CD4-positive, alpha-beta T cell treated with Interleukin-6 for 4 hours (primary cell): ENCODE measurements around the gene ALPL.
"Not testable (repeated sequence)": the region's sequence is repeated elsewhere in the genome, so short reads cannot be mapped to it uniquely, and the experiment has no call there.

Source experiments
- DNase-seq: peaks from one replicate; pipeline ENCODE4 v3.0.0-alpha.2; 2020; ENCODE audit warnings: mixed read lengths

Gene ALPL

DNA sequence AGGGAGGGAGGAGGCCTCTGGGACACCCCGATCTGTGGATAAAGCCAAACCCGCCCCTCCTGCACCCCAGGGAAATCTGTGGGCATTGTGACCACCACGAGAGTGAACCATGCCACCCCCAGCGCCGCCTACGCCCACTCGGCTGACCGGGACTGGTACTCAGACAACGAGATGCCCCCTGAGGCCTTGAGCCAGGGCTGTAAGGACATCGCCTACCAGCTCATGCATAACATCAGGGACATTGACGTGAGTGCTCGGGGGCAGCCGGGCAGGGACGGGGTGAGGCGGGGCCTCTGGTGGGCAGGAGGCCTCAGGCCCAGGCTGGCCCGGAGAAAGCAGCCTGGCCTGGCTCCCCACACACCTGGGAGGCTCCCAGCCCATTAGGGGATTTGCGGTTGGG, 54.7 kb downstream of the ALPL start:
- no peak for DNase-seq

GRCh38 chr1:21564521-21565095, 55.4 kb downstream of the ALPL start:
- DNase-seq, result no peak

GRCh38 chr1:21565285-21565684, 56.1 kb downstream of the ALPL start:
- DNase-seq, result no peak

DNA sequence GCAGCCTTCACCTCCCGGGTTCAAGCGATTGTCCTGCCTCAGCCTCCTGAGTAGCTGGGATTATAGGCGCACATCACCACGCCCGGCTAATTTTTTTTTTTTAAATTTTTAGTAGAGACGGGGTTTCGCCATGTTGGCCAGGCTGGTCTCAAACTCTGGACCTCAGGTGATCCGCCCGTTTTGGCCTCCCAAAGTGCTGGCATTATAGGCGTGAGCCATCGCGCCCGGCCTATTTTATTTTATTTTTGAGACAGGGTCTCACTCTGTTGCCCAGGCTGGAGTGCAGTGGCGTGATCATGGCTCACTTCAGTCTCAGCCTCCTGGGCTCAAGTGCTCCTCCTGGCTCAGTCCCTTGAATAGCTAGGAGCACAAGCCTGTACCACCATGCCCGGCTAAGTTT, 57.1 kb downstream of the ALPL start:
- not testable (repeated sequence) for DNase-seq

DNA sequence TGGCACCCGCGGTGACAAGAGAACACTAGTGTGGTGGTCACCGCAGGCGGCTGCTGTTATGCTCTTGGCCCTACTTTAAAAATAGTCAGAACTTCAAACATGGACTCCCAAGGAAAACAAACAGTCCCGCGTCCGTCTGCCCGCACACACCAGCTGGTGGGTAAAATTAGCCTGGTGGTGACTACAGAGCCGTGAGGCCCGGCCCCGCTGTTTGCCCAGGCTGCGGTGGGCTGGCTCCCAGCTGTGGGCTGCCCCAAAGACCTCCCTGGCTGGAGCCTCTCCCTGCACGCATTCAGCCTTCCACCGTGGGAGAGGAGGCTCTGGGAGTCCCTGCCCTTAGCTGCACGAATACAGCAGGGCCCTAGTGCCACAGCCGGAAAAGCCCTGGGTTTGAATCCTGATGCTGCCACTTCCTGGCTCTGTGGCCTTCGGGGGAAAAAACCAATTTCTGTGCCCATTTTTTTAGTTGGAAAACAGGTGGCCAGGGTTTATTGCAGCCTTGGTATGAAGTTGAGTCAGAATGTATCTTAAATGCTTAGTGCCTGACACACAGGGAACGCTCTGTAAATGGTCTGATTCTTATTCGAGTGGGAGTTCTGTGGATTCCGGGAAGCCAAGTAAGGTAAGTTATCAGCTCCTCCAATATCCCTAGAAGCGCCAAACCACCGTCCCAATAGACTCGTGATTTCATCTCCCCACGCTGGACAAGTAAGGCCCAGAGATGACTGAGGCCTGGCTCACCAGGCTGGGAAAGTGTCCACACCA, 58.2 kb downstream of the ALPL start:
- no peak for DNase-seq

DNA sequence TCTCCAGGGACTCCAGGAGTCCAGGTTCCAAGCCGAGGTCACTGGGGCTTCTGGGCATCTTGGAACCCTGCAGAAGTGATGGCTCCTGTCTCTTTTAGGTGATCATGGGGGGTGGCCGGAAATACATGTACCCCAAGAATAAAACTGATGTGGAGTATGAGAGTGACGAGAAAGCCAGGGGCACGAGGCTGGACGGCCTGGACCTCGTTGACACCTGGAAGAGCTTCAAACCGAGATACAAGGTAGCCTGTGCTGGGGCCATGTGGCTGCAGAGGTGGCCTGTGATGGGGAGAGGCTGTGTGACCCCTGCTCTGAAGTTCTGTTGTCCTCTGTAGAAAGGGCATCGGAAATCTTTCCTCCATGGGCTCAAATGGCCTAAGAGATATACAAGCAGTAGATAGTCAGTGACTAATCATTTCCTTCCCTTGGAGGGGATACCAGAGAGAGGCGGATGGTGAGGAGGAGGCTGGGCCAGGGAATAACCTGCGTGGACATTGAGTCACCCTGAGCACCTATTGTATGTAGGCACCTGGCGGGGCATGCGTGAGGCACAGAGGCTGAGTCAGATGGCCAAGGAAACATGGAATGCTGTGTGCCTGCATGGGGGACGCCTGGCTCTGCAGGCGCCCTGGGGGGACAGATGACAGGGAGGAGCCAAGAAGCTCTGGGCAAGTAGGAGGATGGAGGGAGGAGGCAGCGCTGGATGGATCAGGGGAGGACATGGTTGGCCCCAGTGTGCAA, 59.0 kb downstream of the ALPL start:
- no peak for DNase-seq

- no peak for DNase-seq
Observed at GRCh38 chr1:21568809-21569385, 59.7 kb downstream of the ALPL start.

GRCh38 chr1:21569820-21570527, 60.8 kb downstream of the ALPL start:
- DNase-seq, result no peak

DNA sequence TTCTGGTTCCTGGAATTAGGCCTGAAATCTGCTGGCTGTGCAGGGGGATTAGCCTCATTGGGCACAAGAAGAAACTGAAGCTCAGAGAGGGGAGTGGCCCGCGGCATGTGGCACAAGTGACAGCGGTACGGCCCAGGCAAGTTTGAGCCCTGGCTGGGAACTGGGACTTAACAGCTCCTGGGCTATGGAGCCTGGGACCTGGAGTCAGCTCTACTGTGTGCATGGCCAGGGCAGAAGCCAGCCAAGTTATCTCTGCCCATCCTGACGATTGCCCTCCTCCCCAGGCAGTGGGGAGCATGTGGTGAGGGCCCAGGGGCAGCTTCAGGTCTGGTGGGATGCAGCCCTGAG, 61.3 kb downstream of the ALPL start:
- DNase-seq, result no peak

DNA sequence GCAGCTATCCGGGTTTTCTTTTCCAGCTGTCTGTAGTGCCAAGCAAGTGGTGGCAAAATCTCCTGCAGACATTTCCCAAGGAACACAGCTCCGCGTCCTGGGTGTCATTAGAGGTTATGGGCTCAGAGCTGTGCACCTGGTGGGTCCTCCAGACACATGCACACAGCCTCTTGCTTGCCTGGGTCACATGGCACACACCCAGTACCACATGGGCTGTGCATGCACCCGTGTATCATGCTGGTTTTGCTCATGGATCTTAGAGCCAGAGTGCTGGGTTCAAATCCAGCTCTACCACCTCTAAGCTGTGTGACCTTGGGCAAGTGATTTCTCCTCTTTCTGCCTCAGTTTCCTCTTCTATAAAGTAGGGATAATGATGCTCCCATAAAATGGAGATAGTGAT, 61.7 kb downstream of the ALPL start:
- DNase-seq, result no peak

DNA sequence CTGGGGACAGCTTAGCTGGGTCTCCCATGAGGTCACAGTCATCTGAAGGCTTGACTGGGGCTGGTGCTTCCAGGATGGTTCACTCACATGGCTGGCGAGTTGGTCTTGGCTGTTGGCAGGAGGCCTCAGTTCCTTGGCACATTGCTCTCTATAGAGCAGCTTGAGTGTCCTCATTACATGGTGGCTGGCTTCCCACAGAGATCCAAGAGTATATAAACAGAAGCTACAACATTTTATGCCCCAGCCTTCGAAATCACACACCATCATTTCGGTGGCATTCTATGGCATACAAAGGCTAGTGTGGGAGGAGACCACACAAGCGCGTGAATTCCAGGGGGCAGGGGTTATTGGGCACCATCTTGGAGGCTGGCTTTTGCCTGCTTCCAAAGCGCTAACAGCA, 63.0 kb downstream of the ALPL start:
- DNase-seq, result no peak

DNA sequence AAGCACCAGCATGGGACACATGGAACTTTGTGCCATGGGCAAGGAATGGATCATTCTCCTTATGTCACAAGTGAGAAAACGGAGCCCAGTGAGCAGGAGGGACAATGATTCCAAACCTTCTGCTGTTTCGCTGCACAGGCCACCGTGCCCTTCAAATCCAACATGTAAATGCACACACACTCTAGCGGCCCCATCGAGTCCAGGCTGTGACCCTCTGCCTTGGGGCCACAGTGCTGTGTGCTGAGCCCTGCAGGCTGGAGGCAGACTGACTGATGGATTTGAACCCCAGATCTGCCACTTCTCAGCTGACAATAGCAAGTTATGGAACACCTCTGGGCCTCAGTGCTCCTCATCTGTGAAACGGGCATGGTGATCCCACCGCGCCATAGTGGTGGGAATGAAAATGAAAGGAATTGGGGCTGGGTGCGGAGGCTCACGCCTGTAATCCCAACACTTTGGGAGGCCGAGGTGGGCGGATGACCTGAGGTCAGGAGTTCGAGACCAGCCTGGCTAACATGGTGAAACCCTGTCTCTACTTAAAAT, 63.6 kb downstream of the ALPL start:
- no peak for DNase-seq

- no peak for DNase-seq
Observed at GRCh38 chr1:21573475-21573874, 64.3 kb downstream of the ALPL start.

DNA sequence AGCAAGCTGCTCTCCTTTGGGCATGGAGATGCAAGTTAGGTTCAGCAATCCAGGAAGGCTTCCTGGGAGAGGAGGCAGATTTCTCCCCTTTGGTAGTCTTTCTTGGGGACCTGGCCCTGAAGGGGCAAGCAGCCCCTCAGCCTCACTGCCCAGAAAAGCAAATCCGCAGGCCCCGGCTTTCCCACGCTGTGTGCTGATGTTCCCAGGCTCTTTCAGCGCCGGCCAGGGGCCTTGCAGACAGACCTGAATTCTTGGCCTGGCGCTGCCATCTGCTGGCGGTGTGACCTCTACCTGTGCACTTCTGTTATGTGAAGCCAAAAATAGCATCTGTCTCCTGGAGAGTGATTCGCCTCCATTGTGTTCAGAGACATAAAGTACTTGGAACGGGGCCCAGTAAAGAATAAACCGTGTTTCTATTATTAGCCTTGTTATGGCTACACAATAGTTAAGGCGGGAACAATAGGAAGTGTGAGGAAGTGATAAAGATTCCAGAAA, 64.8 kb downstream of the ALPL start:
- DNase-seq, result no peak

GRCh38 chr1:21574466-21575151, 65.4 kb downstream of the ALPL start:
- no peak for DNase-seq

DNA sequence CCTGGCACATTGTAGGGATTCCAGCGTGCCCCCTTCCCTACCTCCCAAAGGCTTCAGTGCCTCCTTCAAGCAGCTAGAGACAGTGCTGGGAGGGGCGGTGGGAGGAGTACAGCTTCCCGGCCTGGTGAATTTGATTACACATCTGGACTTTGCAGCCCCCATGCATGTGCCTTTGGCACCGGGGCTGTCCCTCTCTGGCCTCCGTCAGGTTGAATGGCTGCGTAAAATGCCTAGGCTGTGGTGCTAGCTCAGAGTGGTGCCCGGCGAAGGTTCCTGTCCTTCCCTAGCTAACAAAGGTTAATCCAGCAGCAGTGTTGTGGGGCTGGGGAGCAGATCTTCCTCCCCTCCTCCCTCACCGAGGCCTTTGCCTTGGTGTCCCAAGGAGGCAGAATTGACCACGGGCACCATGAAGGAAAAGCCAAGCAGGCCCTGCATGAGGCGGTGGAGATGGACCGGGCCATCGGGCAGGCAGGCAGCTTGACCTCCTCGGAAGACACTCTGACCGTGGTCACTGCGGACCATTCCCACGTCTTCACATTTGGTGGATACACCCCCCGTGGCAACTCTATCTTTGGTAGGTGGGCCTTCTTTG, 66.2 kb downstream of the ALPL start:
- DNase-seq, result no peak

DNA sequence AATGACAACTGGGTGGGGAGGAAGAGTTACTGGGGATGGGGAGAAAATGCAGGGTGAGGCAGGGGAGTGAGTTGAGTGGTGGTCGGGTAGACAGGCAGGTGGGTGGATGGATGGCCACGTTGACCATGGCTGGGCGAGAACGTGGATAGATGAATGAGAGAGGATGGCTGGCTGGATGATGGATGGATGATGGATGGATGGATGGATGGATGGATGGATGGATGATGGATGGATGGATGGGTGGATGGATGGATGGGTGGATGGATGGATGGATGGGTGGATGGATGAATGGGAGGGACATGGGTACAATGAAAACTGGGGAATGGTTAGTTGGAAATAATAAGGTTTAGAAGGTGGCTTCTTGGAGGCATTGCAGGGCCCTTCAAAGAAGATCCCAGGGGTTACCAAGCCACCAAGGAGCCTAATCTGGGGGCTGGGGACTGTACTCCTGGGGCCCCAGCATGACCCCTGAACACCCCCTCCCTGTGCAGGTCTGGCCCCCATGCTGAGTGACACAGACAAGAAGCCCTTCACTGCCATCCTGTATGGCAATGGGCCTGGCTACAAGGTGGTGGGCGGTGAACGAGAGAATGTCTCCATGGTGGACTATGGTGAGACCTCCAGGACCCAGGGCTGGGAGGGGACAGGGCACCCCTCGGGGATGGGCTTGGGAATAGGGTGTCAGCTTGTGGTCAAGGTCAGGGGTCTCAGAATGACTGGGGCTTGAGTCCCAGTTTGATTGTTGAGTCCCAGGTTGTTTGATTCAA, 67.0 kb downstream of the ALPL start:
- DNase-seq, result no peak

- DNase-seq, result no peak
Observed at GRCh38 chr1:21576798-21577187, 67.6 kb downstream of the ALPL start.

GRCh38 chr1:21577324-21577723, 68.1 kb downstream of the ALPL start:
- no peak for DNase-seq

GRCh38 chr1:21577933-21578332, 68.7 kb downstream of the ALPL start:
- DNase-seq, result no peak

DNA sequence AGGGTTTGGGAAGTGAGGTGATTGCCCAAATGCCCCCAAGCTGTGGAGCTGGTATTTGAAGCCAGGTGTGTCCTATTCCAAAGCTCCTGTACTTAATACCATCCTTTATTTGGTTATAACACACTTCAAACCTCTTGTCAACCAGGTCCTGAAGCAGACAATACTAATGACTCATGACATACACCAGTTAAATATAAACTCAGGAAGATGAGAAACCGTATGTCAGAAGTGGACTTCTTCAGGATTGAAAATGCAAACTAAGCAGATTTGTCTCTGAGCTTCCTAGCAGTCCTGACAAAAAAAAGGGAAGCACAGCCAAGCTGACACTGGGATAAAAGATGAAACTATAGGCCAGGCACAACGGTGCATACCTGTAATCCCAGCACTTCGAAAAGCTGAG, 70.6 kb downstream of the ALPL start:
- no peak for DNase-seq
